ENCODE data around the gene PTPRK.

The PTPRK gene

GRCh38 chr6:128336436-128337095, 183.8 kb downstream of the PTPRK start:
- DNase-seq = no peak

DNA sequence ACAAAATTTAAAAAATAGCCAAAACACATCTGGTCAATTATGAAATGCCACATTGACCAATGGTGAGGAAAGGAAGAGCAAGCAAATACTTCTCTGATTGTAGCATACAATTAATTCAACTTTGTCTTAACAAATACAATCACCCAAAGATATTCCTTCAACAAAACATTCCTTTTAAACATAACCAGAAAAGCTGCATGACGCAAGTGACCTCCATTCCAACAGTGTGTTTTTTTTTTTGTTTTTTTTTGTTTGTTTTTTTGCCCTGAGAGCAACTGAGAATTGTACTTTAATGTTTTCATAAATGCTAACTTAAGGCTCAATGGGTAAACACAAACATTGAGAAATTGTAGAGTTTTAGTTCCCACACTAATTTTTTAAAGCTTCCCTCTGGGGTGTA, 184.4 kb downstream of the PTPRK start:
- no peak for DNase-seq

DNA sequence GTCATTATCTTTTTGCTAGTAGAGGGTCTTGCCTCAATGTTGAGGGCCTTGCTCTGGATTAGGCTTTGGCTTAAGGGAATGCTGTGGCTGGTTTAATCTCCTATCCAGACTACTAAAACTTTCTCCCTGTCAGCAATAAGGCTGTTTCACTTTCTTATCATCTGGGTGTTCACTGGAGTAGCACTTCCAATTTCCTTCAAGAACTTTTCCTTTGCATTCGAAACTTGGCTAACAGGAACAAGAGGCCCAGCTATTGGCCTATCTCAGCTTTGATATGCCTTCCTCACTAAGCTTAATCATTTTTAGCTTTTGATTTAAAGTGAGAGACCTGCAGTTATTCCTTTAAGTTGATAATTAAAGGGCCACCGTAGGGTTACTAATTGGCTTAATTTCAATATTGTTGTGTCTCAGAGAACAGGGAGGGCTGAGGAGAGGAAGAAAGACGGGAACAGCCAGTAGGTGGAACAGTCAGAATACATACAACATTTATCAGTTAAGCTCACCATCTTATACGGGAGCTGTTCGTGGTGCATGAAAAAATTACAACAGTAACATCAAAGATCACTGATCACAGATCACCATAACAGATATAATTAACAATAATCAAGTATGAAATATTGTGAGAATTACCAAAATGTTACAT, 186.7 kb downstream of the PTPRK start:
- DNase-seq = no peak

DNA sequence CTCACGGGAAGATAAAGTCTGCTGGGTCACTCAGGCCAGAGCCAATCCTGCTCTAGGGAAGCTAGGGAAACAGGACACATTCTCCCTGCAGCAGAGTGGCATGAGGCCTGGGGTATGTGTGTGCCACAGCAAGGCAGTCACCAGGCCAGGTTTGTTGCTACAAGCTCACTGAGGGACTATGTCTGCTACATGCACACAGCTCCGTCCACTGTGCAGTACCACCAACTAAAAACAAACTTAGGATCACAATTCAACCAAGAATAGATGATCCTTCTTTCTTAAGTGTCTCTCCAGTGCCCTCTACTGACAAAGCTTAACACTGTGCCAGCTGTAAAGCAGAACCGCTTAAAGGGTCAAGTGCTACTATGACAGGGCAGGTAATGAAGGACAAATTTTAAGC, 192.5 kb downstream of the PTPRK start:
- no peak for DNase-seq

DNA sequence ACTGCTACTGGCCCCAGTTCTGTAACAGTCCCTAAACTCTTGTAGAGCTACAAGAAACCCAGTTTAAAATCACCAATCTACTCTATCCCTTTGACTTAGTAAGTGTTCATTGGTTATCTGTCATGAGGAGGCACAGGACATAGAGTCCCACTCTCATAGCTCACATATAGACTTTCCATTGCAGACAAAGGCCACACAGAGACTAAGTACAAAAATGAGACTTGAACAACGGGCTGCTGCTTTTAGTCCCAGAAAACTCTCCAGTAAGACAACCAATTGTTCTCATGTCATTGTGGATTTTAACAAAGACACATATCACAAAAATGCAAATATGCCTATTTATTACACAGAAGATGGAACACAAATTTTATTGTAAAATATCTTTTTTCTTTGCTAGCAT, 197.4 kb downstream of the PTPRK start:
- DNase-seq = no peak

GRCh38 chr6:128319946-128320345, 200.5 kb downstream of the PTPRK start:
- no peak for DNase-seq

DNA sequence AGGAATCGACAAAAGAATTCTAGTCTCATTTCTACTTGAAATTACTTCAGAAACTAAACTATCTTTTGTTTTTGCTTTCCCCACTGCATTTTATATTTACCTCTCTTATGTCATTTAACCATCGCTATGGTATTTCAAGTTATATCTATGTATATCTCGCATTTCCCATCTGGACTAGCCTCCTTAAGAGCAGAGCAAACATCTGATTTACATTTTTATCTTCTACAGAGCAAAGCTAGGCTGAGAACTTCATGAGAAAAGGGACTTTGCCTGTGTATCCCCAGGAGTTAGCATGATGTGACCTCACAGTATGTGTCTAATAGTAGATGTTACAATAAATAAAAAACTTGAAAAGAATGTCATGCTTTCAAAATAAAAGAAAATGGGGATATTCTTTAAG, 201.2 kb downstream of the PTPRK start:
- DNase-seq = no peak

DNA sequence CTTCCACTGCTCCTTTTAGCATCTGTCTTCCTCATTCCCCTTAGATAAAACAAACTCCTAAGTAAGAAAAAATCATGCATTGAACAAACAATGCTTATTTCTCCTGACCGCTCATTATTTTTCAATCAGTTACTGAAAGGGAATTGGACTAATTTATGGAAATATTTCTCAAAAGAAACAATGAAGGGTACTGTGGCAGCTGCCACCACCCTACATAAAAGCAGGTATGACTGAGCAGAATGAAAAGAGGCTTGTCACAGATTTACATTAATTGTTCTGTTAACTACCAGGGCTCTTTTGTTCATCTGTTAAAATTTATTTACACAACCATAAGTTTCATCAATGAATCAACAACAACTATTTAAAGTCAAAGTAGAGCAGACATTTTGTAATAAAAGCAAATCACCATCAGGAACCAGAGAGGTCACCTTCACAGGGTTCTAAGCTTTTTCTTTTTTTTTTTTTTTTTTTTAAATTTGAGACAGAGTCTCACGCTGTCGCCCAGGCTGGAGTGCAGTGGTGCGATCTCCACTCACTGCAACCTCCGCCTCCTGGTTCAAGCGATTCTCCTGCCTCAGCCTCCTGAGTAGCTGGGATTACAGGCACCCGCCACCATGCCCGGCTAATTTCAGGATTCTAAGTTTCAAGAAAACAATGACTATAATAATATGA, 204.0 kb downstream of the PTPRK start:
- no peak for DNase-seq

DNA sequence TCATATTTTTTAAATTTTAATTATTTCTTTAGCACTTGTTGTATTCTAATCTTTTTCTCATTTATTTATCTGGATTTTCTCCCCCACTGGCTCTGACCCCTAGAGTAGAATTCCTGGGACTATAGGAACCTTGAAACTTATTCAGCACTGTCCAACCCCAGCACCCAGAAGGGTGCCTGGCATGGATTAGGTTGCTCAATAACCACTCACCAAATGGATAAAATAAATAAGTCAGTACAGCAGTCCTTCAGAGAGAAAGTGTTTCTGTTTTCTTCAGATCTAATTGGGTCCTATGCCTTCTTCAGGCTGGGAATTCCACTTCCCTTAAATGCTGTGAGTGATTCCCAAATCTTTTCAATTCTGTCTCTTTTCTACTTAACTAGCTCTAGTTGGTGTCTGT, 206.2 kb downstream of the PTPRK start:
- DNase-seq = no peak

DNA sequence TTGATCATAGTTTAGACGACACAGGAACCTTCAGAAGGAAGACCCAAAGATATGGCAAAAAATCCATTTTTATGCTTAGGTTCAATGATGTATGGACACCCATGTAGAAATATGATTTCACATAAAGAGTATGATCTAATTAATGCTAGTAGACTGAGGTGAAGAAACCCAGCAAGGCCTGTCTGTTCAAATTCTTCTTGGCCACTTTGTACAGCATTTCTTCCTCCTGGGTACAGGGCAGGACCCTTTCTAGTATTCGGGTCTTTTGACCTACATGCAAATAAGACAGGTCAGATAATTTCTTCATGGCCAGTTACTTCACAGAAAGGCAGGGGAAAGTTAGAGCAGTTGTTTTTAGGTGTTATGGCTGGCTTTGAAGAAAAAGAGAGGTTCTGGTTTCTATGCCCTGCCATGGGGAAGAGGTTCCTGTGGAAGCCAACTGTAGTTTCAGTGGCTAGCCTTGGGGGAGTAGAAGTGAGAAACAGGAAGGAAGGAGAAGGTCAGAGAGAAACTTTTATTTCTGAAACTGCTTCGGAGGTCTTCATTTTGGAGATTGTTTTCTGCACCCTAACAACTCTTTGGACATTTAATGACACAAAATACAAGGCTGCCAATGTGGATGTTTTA, 208.3 kb downstream of the PTPRK start:
- DNase-seq = no peak

- DNase-seq = no peak
Measured at GRCh38 chr6:128310451-128310850, 209.9 kb downstream of the PTPRK start.

- DNase-seq = no peak
Measured at GRCh38 chr6:128307671-128308070, 212.7 kb downstream of the PTPRK start.

DNA sequence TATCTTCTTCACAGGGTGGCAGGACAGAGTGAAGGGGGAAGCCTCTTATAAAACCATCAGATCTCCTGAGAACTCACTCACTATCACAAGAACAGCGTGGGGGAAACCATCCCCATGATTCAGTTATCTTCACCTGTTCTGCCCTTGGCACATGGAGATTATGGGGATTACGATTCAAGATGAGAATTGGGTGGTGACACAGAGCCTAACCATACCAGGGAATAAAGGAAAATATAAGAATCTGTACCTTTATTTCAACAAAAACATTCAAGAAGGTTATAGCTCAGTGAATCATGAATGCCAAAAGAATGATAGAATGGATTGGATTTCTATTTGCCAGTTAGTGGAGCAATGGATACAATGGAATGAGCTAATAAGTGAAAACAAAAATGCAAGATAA, 214.4 kb downstream of the PTPRK start:
- DNase-seq = no peak

GRCh38 chr6:128305228-128305627, 215.2 kb downstream of the PTPRK start:
- DNase-seq = no peak

GRCh38 chr6:128303870-128304269, 216.5 kb downstream of the PTPRK start:
- no peak for DNase-seq

DNA sequence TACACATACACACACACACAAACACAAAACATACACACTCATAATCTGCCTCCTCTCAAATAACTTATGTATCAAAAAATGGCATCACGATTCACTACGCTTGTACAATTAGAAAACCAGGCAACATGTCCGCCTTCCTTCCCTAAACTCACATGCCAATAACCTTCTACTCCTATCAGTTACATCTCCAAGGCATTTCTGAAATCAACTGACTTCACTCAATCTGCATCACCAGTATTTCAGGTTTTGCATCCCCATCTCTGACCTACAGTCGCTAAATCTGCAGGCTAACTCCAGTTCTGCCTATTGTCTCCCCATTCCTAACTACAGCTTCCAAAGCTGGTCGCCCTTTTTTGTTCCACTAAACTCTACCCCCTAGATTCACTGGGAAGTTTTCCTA, 217.5 kb downstream of the PTPRK start:
- no peak for DNase-seq

GRCh38 chr6:128295670-128296069, 224.7 kb downstream of the PTPRK start:
- DNase-seq = no peak

DNA sequence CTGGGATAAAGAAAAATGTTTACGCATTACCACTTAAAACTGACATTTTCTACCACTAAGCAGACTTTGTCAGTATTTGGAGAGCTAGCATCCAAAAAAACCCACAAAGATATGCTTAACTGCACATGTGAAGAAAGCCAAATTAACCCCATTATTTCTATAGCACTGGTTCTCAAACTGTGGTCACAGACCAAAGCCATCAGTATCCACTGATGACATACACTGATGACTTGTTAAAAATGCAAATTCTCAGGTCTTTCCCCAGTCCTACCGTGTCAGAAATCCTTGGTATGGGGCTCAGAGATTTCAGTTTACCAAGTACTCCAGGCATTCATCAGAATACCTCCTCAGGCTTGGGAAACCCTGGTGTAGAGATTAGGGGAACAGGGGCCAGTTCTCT, 230.2 kb downstream of the PTPRK start:
- DNase-seq = no peak

GRCh38 chr6:128284128-128284527, 236.3 kb downstream of the PTPRK start:
- no peak for DNase-seq

GRCh38 chr6:128282961-128283360, 237.4 kb downstream of the PTPRK start:
- no peak for DNase-seq

DNA sequence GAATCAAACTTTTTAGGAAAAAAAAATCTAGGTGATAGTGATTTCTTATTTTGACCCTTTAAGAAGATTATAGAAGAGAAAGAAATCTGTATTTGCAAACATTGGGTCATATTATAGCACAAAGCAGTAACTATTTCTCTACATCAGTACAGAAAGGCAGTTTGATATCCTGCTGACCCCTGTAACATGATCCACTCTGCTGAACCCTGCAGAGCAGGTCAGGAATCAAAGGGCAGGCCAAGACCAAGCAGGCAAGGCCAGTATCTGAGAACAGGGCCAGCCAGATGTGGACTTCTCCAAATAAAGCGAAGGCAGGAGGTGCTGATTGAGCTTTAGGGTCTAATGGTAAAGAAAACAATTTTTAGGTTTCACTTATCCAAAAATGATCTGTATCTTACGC, 239.4 kb downstream of the PTPRK start:
- DNase-seq = no peak

GRCh38 chr6:128280066-128280465, 240.3 kb downstream of the PTPRK start:
- no peak for DNase-seq

DNA sequence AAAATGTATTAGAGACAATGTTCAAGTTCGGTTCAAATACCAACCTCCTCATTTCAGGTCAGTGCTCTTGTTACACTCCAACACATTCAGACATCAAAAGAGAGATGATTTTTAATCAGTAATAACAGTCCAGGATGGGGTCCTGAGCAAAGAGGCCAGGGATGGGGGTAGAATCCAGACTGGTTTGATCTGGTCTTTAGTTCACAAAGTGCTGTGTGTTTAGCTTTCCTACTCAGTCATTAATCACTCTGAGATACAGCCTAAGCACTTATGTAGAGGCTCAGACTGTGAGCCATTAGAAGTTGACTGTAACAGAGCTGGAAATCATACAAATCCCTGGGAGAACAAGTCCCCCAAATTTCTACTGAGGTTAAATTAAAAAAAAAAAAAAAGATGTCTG, 241.6 kb downstream of the PTPRK start:
- DNase-seq = no peak

- DNase-seq = no peak
Measured at GRCh38 chr6:128277379-128277778, 243.0 kb downstream of the PTPRK start.

Measured in NCI-H2107 (cell line).